Mesendoderm (in vitro differentiated cells): ENCODE data around the gene RBMS3.
"Not testable (repeated sequence)": the region's sequence is repeated elsewhere in the genome, so short reads cannot be mapped to it uniquely, and the experiment has no call there.

ENCODE experiments used
- DNase-seq: peaks from one replicate; pipeline ENCODE4 v3.0.0; 2013
- H2AK5ac ChIP-seq: 2 replicates; pipeline ENCODE4 v1.6.1; 2013; ENCODE audit warnings: low read length, inconsistent platforms
- H2BK120ac ChIP-seq: 2 replicates; pipeline ENCODE4 v1.6.1; 2013; ENCODE audit warnings: low read depth, mild to moderate bottlenecking, low read length, moderate library complexity, mixed read lengths
- H2BK15ac ChIP-seq: replicated peaks from 2 replicates; pipeline ENCODE4 v1.6.1; 2013; ENCODE audit warnings: low read depth, mild to moderate bottlenecking, moderate library complexity
- H2BK5ac ChIP-seq: 2 replicates; pipeline ENCODE4 v1.6.1; 2013; ENCODE audit warnings: low read length, inconsistent platforms
- H3K18ac ChIP-seq: 2 replicates; pipeline ENCODE4 v1.6.1; 2013; ENCODE audit warnings: mild to moderate bottlenecking, low read length, mixed read lengths
- H3K23ac ChIP-seq: one replicate; pipeline ENCODE4 v1.6.1; 2013; ENCODE audit warnings: low read length
- H3K27ac ChIP-seq: 2 replicates; pipeline ENCODE4 v1.5.1; 2013; ENCODE audit warnings: low read depth, mild to moderate bottlenecking, inconsistent platforms, low read length, moderate library complexity
- H3K27me3 ChIP-seq: 2 replicates; pipeline ENCODE4 v1.6.1; 2013; ENCODE audit warnings: low read length, control low read depth, mild to moderate bottlenecking, inconsistent platforms; ENCODE audit not compliant: insufficient read depth, poor library complexity
- H3K36me3 ChIP-seq: 2 replicates; pipeline ENCODE4 v1.6.1; 2013; ENCODE audit warnings: low read length, inconsistent platforms; ENCODE audit not compliant: control insufficient read depth, insufficient read depth
- H3K4ac ChIP-seq: one replicate; pipeline ENCODE4 v1.6.1; 2013; ENCODE audit warnings: low read depth, mild to moderate bottlenecking, low read length, moderate library complexity
- H3K4me1 ChIP-seq: 2 replicates; pipeline ENCODE4 v1.6.1; 2013; ENCODE audit warnings: low read depth, low read length, inconsistent platforms; ENCODE audit not compliant: control insufficient read depth
- H3K4me2 ChIP-seq: 2 replicates; pipeline ENCODE4 v1.6.1; 2013; ENCODE audit warnings: low read length
- H3K4me3 ChIP-seq: 2 replicates; pipeline ENCODE4 v1.5.1; 2013; ENCODE audit warnings: mild to moderate bottlenecking, low read length
- H3K56ac ChIP-seq: one replicate; pipeline ENCODE4 v1.6.1; 2013; ENCODE audit warnings: low read length
- H3K79me1 ChIP-seq: 2 replicates; pipeline ENCODE4 v1.6.1; 2013; ENCODE audit warnings: low read length, inconsistent platforms
- H3K79me2 ChIP-seq: 2 replicates; pipeline ENCODE4 v1.6.1; 2013; ENCODE audit warnings: mild to moderate bottlenecking, low read length; ENCODE audit not compliant: control insufficient read depth, insufficient read depth
- H3K9ac ChIP-seq: 2 replicates; pipeline ENCODE4 v1.6.1; 2013; ENCODE audit warnings: low read length, inconsistent platforms
- H4K5ac ChIP-seq: one replicate; pipeline ENCODE4 v1.6.1; 2013; ENCODE audit warnings: low read length
- H4K8ac ChIP-seq: one replicate; pipeline ENCODE4 v1.6.1; 2013; ENCODE audit warnings: low read depth, mild to moderate bottlenecking, control low read depth, low read length, moderate library complexity
- WGBS: extraction: QIAGEN DNeasy Blood & Tissue Kit; methylation state at CpG from one replicate; pipeline ENCODE4 v1.1.7; 2013; ENCODE audit warnings: low lambda C conversion rate, missing lambda C conversion rate; ENCODE audit not compliant: insufficient coverage; ENCODE audit errors: extremely low coverage; 5-methylcytosine and 5-hydroxymethylcytosine counted together

Gene RBMS3

DNA sequence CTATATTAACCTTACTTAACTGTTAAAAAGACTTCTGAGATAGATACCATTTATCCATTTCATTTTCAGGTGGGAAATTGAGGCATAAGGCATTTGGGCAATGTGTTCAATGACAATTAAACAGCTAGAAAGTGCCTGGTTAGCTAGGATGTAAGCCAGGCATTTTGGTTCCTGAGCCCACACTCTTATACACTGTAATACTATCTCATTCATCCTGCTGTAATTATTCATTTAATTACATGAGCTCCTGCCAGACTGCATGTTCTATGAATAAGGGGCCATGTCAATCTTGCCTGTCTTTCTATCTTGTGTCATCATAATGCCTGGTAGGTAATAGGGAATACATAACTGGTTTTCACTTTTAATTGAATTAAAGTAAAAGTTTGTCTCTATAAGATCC lies 74.0 kb downstream of the RBMS3 start:
- Histone ChIP-seq H2BK120ac (no peak overlapping the region), H2BK15ac (no peak overlapping the region), H3K23ac (no peak overlapping the region), H2BK5ac (no peak overlapping the region), H3K4me1 (no peaks in the 10 kb centered on the region), H2AK5ac (no peak overlapping the region), H3K4me3 (no peak overlapping the region), H3K4ac (no peak overlapping the region), H4K8ac (no peak overlapping the region), H3K18ac (no peak overlapping the region), H3K36me3 (no peaks in the 10 kb centered on the region), H3K27me3 (no peaks in the 10 kb centered on the region), H3K56ac (no peak overlapping the region), H3K27ac (no peak overlapping the region), H3K79me1 (no peaks in the 10 kb centered on the region), H4K5ac (no peak overlapping the region), H3K9ac (no peak overlapping the region), H3K4me2 (no peak overlapping the region), H3K79me2 (no peaks in the 10 kb centered on the region)
- no peak for DNase-seq

DNA sequence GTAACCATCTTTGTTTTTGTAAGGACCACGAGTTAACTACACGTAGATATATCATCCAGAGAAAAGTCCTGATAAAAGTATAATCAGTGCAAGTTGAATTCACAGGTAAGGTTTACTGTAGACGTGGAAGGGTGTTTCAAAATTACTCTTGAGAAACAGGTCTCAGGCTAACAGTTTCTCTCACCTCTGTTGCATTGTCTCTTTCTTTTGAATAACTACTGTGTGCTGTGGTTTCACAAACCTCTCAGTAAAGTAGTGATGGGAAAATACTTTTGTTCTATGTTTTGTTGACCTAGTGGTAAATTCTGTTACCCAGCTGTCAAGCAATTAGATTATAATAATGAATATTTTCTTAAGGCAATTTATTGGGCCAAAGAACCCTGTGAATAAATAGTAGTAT lies 75.2 kb downstream of the RBMS3 start:
- Histone ChIP-seq H2BK15ac (no peak overlapping the region), H3K79me2 (no peaks in the 10 kb centered on the region), H2BK5ac (no peak overlapping the region), H4K8ac (no peak overlapping the region), H3K9ac (no peak overlapping the region), H4K5ac (no peak overlapping the region), H3K27me3 (no peaks in the 10 kb centered on the region), H3K36me3 (no peaks in the 10 kb centered on the region), H2BK120ac (no peak overlapping the region), H3K4me3 (no peak overlapping the region), H3K27ac (no peak overlapping the region), H3K4me2 (no peak overlapping the region), H3K56ac (no peak overlapping the region), H2AK5ac (no peak overlapping the region), H3K4ac (no peak overlapping the region), H3K18ac (no peak overlapping the region), H3K23ac (no peak overlapping the region), H3K4me1 (no peaks in the 10 kb centered on the region), H3K79me1 (no peaks in the 10 kb centered on the region)
- WGBS, result no CpG with 5 or more reads among the region's 3 CpGs
- DNase-seq, result no peak

DNA sequence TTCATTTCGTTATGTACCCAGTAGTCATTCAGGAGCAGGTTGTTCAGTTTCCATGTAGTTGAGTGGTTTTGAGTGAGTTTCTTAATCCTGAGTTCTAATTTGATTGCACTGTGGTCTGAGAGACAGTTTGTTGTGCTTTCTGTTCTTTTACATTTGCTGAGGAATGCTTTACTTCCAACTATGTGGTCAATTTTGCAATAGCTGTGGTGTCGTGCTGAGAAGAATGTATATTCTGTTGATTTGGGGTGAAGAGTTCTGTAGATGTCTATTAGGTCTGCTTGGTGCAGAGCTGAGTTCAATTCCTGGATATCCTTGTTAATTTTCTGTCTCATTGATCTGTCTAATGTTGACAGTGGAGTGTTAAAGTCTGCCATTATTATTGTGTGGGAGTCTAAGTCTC lies 79.4 kb downstream of the RBMS3 start:
- H3K4me3 ChIP-seq, H3K79me2 ChIP-seq, H3K4ac ChIP-seq, H2BK5ac ChIP-seq, H4K5ac ChIP-seq, H3K23ac ChIP-seq, H2BK15ac ChIP-seq, H3K36me3 ChIP-seq, H3K27ac ChIP-seq, H4K8ac ChIP-seq, H2AK5ac ChIP-seq, H3K4me1 ChIP-seq, H3K56ac ChIP-seq, H3K79me1 ChIP-seq, H3K18ac ChIP-seq, H3K27me3 ChIP-seq, H2BK120ac ChIP-seq, H3K9ac ChIP-seq, DNase-seq, H3K4me2 ChIP-seq: not testable (repeated sequence)
- WGBS, result no CpG with 5 or more reads among the region's 2 CpGs

DNA sequence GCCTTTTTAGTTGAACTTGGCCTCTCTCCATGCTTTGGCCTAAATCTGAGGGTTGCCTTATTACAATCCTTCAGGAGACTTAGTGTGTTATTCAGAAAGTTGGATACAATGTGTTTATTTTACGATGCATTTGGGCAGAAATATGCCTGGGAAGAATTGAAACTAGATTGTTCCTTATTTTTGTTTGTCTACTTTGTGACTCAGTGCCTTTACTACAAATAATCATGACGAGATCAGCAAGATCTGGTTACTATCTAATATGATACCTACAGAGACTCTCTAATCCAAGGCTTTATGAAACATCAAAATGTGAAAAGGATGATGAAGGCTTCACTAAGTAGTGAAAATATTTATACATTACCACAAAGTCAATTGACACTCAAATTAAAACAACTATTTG lies 82.2 kb downstream of the RBMS3 start:
- Histone ChIP-seq H3K79me2 (no peaks in the 10 kb centered on the region), H2AK5ac (no peak overlapping the region), H3K4me1 (no peaks in the 10 kb centered on the region), H4K5ac (no peak overlapping the region), H2BK15ac (no peak overlapping the region), H3K4ac (no peak overlapping the region), H3K4me3 (no peak overlapping the region), H3K36me3 (no peaks in the 10 kb centered on the region), H3K18ac (no peak overlapping the region), H3K4me2 (no peak overlapping the region), H2BK120ac (no peak overlapping the region), H3K56ac (no peak overlapping the region), H3K27me3 (no peaks in the 10 kb centered on the region), H3K79me1 (no peaks in the 10 kb centered on the region), H3K9ac (no peak overlapping the region), H3K27ac (no peak overlapping the region), H3K23ac (no peak overlapping the region), H4K8ac (no peak overlapping the region), H2BK5ac (no peak overlapping the region)
- no peak for DNase-seq
- no CpG with 5 or more reads among the region's 2 CpGs for WGBS

DNA sequence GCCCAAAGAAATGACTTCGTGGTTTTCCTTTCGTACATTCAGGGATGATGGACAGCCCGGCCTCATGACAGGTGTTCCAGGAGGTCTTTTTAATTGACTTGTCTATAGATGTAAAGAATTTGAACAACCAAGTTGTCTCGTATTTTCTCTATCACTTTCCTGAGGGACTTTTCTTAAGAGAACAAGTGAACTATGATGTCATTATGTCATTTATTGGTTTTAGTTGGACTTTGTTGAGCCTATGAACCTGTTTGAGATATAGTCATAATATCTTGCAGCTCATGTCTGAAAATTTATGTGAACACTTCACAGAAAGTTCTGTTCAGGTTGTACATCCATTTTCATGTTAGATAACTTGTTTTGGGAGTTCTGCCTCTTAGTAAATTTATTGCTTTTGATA lies 89.2 kb downstream of the RBMS3 start:
- Histone ChIP-seq H3K79me2 (no peaks in the 10 kb centered on the region), H3K4me3 (no peak overlapping the region), H3K4me2 (no peak overlapping the region), H2BK15ac (no peak overlapping the region), H4K8ac (no peak overlapping the region), H3K79me1 (no peaks in the 10 kb centered on the region), H3K9ac (no peak overlapping the region), H3K36me3 (no peaks in the 10 kb centered on the region), H2BK5ac (no peak overlapping the region), H3K4me1 (no peaks in the 10 kb centered on the region), H3K18ac (no peak overlapping the region), H3K27me3 (no peaks in the 10 kb centered on the region), H3K56ac (no peak overlapping the region), H3K27ac (no peak overlapping the region), H3K23ac (no peak overlapping the region), H2BK120ac (no peak overlapping the region), H2AK5ac (no peak overlapping the region), H4K5ac (no peak overlapping the region), H3K4ac (no peak overlapping the region)
- WGBS, result no CpG with 5 or more reads among the region's 4 CpGs
- no peak for DNase-seq

DNA sequence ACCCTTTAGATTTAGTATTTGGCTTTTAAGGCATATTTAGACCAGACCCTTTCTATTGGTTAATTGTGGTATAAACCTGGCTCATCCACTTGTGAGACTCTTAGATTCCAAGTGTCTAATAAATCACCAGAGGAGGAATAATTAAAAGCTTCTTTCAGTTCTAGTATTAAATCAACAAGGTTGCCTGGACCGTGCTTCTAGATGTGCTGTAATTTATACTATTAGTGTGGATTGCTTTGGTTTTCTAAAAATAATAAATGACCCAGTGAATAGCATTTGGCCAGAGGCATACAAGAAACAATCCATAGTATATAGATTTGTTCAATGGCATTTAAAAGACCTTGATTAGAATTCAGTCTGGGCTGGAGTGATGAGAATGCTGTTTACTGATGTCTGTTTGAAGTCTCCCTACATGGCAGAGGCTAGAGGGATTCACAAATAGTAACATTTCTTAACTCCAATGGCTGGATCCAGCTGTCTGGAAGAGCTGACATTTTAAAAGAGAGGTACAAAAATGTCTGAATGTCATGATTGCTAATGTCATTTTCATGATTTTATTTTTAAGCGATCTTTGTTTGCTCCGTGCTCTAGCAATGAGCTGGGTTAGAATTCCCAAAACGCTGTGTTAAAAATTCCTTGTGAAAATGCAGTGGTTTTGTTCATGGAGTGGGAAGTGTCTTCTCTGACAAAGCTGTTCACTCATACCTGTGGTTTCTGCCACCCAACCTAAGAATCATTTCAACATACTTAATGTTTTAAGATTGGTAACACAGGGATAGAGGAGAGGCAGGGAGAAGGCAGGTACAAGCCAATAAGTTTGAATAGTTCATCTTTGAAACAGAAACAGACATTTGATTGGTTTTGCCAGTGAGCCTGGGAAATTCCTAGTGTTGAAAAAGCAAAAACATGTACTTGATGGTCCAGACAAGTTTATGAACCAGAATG lies 89.9 kb downstream of the RBMS3 start:
- H3K4me1 ChIP-seq, result no peaks in the 10 kb centered on the region
- no peaks in the 10 kb centered on the region for H3K79me2 ChIP-seq
- no peak overlapping the region for H4K5ac ChIP-seq
- no peak overlapping the region for H3K4me3 ChIP-seq
- H3K79me1 ChIP-seq, result no peaks in the 10 kb centered on the region
- H2BK120ac ChIP-seq, result no peak overlapping the region
- no peak overlapping the region for H4K8ac ChIP-seq
- H3K4me2 ChIP-seq, result no peak overlapping the region
- no peak overlapping the region for H3K4ac ChIP-seq
- no peak overlapping the region for H3K23ac ChIP-seq
- no peak overlapping the region for H3K27ac ChIP-seq
- no peak overlapping the region for H2AK5ac ChIP-seq
- H2BK5ac ChIP-seq, result no peak overlapping the region
- WGBS, result no CpG with 5 or more reads among the region's 4 CpGs
- no peaks in the 10 kb centered on the region for H3K27me3 ChIP-seq
- no peak for DNase-seq
- H3K18ac ChIP-seq, result no peak overlapping the region
- no peaks in the 10 kb centered on the region for H3K36me3 ChIP-seq
- H3K9ac ChIP-seq, result no peak overlapping the region
- H2BK15ac ChIP-seq, result no peak overlapping the region
- no peak overlapping the region for H3K56ac ChIP-seq
